IPS-18a (cell line): Measurements from ENCODE around the gene B3GNT4.

ENCODE experiments used
- H3K27ac ChIP-seq: one replicate; pipeline ENCODE4 v1.5.1; 2013; ENCODE audit warnings: low read length
- H3K27me3 ChIP-seq: one replicate; pipeline ENCODE4 v1.6.1; 2013; ENCODE audit warnings: mild to moderate bottlenecking, low read length; ENCODE audit not compliant: control insufficient read depth, insufficient read depth
- H3K36me3 ChIP-seq: one replicate; pipeline ENCODE4 v1.6.1; 2013; ENCODE audit warnings: low read depth, low read length; ENCODE audit not compliant: control insufficient read depth
- H3K4me1 ChIP-seq: one replicate; pipeline ENCODE4 v1.6.1; 2013; ENCODE audit warnings: low read depth, low read length; ENCODE audit not compliant: control insufficient read depth
- H3K4me3 ChIP-seq: one replicate; pipeline ENCODE4 v1.5.1; 2013; ENCODE audit warnings: low read length
- H3K9ac ChIP-seq: one replicate; pipeline ENCODE4 v1.6.1; 2013; ENCODE audit warnings: mild to moderate bottlenecking, low read length, moderate library complexity
- H3K9me3 ChIP-seq: one replicate; pipeline ENCODE4 v1.6.1; 2013; ENCODE audit warnings: low read depth, low read length; ENCODE audit not compliant: control insufficient read depth

The B3GNT4 gene

DNA sequence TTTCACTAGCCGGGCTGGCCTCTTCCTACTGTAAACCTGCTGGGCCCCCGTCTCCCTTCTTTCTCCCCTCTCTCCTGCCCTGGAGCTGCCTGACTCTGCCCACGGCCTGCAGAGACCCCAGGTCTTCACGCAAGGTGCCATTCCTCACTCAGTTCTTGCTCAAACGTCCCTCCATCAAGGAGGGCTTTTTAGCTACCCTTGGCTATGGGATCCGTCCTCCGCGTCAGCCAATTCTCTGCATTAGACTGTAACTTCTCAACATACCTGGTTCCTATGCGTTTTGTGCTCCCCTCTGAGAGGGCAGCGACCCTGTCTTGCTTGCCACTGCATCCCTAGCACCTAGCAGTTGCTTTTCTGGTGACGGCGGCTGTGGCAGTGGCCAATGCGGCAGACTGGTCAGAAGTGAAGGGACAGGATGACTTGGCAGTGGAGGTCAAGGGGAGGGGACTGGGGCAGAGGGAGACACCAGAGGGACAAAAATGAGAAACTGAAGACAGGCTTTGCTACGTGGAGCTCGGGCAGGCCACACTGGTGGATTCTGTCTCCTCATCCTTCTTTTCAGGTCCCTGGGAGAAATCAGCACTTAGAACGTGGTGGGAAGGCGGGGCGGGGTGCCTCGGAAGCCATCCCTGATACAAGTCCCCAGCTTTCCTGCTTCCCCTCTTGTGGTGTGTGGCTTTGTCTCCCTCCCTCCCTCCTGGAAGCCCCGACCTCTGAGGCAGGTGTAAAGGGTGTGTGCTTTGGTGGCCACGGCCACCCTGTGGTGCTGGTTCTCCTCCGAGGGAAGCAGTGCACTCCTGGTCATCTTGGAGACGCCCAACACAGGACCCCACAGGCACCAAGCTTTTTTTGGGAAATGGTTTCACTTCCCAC lies 1.8 kb downstream of the B3GNT4 start:
- Histone ChIP-seq H3K27me3 (peaks cover 53% of the 10 kb centered on the region), H3K4me1 (no peaks in the 10 kb centered on the region), H3K4me3 (no peak overlapping the region), H3K27ac (no peak overlapping the region), H3K9ac (no peak overlapping the region), H3K36me3 (peaks cover 27% of the 10 kb centered on the region), H3K9me3 (no peaks in the 10 kb centered on the region)

DNA sequence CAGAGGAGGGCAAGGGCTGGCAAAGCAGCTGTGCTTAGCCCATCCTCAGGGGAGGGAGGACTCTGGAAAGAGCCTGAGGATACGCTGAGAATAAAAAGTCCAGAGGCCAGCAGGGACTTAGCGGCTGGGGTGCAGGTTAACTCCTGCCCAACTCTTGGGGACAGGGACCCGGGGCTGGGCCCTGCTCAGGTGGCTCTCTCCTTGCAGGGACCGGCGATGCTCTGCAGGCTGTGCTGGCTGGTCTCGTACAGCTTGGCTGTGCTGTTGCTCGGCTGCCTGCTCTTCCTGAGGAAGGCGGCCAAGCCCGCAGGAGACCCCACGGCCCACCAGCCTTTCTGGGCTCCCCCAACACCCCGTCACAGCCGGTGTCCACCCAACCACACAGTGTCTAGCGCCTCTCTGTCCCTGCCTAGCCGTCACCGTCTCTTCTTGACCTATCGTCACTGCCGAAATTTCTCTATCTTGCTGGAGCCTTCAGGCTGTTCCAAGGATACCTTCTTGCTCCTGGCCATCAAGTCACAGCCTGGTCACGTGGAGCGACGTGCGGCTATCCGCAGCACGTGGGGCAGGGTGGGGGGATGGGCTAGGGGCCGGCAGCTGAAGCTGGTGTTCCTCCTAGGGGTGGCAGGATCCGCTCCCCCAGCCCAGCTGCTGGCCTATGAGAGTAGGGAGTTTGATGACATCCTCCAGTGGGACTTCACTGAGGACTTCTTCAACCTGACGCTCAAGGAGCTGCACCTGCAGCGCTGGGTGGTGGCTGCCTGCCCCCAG lies 2.8 kb downstream of the B3GNT4 start:
- Histone ChIP-seq H3K36me3 (peaks cover 33% of the 10 kb centered on the region), H3K4me1 (no peaks in the 10 kb centered on the region), H3K9ac (no peak overlapping the region), H3K9me3 (no peaks in the 10 kb centered on the region), H3K4me3 (no peak overlapping the region), H3K27ac (no peak overlapping the region), H3K27me3 (peaks cover 52% of the 10 kb centered on the region)

DNA sequence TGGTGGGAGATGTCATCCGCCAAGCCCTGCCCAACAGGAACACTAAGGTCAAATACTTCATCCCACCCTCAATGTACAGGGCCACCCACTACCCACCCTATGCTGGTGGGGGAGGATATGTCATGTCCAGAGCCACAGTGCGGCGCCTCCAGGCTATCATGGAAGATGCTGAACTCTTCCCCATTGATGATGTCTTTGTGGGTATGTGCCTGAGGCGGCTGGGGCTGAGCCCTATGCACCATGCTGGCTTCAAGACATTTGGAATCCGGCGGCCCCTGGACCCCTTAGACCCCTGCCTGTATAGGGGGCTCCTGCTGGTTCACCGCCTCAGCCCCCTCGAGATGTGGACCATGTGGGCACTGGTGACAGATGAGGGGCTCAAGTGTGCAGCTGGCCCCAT lies 3.5 kb downstream of the B3GNT4 start:
- no peak overlapping the region for H3K9ac ChIP-seq
- H3K4me3 ChIP-seq, result no peak overlapping the region
- no peaks in the 10 kb centered on the region for H3K4me1 ChIP-seq
- H3K9me3 ChIP-seq, result no peaks in the 10 kb centered on the region
- H3K27me3 ChIP-seq, result peaks cover 45% of the 10 kb centered on the region
- H3K36me3 ChIP-seq, result peaks cover 39% of the 10 kb centered on the region
- H3K27ac ChIP-seq, result no peak overlapping the region

DNA sequence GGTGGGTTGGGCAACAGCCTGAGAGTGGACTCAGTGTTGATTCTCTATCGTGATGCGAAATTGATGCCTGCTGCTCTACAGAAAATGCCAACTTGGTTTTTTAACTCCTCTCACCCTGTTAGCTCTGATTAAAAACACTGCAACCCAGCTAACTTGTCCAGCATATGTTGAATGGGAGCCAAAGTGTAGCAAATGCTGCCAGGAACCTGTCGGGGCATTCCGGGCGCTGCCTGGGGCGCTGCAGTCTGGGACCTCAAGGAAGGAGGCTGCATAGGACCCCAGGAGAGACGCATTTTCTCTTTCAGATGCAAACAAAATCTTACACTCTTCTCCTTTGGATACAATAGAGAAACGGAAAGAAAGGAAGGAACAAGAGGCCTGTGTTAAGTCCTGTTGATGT lies 3.9 kb downstream of the B3GNT4 start:
- H3K27me3 ChIP-seq, result peaks cover 41% of the 10 kb centered on the region
- H3K4me3 ChIP-seq, result no peak overlapping the region
- H3K36me3 ChIP-seq, result peaks cover 43% of the 10 kb centered on the region
- H3K27ac ChIP-seq, result no peak overlapping the region
- no peak overlapping the region for H3K9ac ChIP-seq
- H3K9me3 ChIP-seq, result no peaks in the 10 kb centered on the region
- no peaks in the 10 kb centered on the region for H3K4me1 ChIP-seq

DNA sequence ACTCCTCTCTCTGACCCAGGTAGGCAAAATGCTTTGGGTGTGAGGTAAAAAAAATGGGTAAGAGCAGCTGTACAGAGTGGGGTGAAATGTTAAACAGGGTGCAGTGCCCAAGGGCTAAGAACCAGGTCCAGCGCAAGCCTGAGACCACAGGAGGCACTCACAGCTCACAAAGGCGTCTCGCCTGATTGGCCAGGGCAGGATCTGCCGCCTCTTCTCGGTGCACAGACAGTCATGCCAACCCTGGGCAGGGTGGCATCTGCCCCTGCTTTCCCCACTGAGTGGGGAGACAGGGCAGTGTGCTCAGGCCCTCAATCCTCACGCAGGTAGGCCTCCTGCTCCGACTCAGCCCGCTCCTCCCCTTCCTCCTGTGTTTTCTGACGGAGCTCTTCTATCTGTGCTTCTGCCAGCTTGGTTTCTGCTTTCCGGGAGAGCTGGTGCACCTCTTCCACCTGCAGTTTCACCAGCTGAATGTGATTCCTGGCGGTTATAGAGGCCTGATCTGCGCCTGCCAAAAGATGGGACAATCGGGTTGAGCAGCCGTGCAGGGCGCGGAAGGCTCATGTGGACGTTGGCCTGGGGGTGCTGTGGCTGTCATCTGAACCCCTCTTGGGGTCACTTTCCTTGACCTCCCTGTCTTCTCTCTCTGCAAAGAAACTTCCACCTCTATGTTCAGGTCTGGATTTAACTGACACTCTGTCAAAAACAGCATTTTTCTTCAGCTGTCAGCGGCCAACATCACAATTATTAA lies 4.7 kb downstream of the B3GNT4 start:
- Histone ChIP-seq H3K4me3 (no peak overlapping the region), H3K36me3 (peaks cover 50% of the 10 kb centered on the region), H3K9ac (no peak overlapping the region), H3K27ac (no peak overlapping the region), H3K9me3 (no peaks in the 10 kb centered on the region), H3K27me3 (peaks cover 32% of the 10 kb centered on the region), H3K4me1 (no peaks in the 10 kb centered on the region)

DNA sequence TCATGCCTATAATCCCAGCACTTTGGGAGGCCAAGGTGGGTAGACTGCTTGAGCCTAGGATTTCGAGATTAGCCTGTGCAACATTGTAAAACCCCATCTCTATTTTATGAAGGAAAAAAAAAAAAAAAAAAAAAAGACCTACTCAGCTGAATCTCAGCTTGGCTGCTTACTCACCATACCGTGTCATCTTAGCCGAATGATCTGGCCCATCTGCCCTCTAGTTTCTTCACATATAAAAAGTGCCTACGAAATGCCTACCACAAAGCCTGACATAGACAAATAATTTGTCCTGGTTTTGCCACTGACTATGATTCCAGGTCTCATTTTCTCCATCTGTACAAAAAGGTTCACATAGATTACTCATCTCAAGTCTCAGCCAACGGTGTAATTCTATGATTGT lies 12.3 kb downstream of the B3GNT4 start:
- Histone ChIP-seq H3K9me3 (no peaks in the 10 kb centered on the region), H3K9ac (no peak overlapping the region), H3K4me1 (no peaks in the 10 kb centered on the region), H3K4me3 (no peak overlapping the region), H3K27me3 (no peaks in the 10 kb centered on the region), H3K36me3 (peaks cover 66% of the 10 kb centered on the region), H3K27ac (no peak overlapping the region)

DNA sequence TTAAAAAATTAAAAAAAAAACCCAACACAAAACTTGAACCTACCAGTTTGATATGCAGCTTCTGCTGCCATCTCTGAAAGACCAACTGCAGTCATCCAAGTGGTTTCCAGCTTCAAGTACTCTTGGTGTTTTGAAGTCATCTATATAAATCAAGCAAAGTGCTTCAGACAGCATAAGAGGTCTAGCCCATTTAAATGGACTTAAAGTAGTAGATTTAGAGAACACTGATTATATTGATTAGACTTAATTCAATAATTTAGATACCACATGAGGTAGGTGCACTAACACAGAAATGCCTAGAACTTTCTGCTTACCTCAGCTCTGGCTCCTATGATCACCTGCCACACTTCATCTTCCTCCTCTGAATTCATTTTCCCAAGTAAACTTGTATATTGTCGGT lies 12.9 kb downstream of the B3GNT4 start:
- H3K9ac ChIP-seq, result no peak overlapping the region
- no peaks in the 10 kb centered on the region for H3K4me1 ChIP-seq
- no peak overlapping the region for H3K4me3 ChIP-seq
- no peaks in the 10 kb centered on the region for H3K9me3 ChIP-seq
- no peaks in the 10 kb centered on the region for H3K27me3 ChIP-seq
- peaks cover 68% of the 10 kb centered on the region for H3K36me3 ChIP-seq
- no peak overlapping the region for H3K27ac ChIP-seq

DNA sequence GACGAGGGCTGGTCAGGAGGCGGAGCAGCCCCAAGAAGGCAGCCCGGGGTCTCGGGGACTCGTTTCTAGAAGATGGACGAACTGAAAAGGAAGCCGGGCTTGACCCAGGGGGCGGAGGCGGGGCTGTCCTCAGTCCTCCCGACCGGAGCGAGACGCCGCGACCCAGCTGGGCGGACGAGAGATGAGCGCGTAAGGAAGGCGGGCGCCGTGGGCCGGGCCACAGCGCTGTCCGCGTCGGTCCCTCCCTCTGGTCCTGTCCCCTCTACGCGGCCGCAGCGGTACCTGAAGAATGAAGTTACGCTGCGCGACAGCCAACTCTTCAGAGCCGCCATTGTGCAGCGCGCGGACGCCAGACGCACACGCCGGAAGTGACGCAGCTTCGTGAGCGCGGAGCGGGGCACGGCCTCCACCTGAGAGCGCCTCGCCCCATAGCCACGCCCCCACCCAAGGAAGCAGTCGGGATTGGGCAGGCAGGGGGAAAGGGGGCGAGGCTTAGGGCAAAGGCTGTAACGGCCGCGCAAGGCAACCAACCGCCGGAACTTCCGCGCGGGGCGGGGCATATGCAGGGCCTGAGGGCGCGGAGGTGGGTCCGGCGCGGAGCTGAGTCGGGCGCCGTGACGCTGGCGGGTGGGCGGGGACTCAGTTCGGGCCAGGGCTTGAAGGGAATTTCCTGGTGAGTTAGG lies 22.3 kb downstream of the B3GNT4 start, which contains the start of gene DIABLO:
DIABLO (minus strand) TSS at position 370 of the 683 bp plus-strand sequence; CDS start at position 332, 38 bp downstream.
- peak within 1 kb of the TSS; percentile 86 for H3K27ac ChIP-seq
- peaks cover 12% of the 10 kb centered on the region for H3K4me1 ChIP-seq
- H3K27me3 ChIP-seq, result no peaks in the 10 kb centered on the region
- H3K9me3 ChIP-seq, result no peaks in the 10 kb centered on the region
- H3K36me3 ChIP-seq, result peaks cover 32% of the 10 kb centered on the region
- H3K9ac ChIP-seq, result peak within 1 kb of the TSS; percentile 88
- peak within 1 kb of the TSS; percentile 94 for H3K4me3 ChIP-seq

DNA sequence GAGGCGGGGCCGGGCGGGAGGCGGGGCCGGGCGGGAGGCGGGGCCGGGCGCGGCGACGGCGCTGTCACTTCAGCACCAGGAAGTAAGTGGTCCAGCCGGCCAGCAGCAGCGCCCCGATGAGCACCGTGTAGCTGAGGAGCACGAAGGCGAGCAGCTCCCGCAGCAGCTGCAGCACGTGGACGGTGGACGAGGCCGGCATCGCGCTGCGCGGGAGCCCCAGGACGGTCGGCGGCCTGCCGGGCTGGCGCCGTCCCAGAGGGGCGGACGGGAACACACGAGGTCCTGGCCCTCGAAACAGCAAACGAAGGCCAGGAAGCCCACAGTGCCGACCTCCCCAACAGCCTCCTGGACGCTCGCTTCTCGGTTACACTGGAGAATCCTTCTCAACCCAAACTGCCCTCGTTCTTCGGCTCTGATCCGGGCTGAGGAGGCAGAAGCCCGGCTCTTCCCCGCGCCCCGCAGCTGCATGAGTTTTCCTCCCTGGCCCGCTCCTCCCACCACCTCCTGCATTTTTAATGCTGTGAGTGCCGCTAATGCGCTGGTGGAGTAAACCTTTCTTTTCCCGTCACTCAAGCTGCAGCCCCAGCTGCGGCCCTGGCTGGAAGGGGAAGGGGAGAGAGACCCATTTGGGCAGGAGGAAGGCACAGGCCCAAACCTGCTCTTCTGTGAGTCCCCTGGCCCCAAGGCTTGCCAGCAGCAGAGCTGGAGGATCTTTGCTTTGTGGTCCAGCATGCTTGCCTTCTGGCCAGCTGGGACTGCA lies 23.0 kb downstream of the B3GNT4 start:
- H3K27me3 ChIP-seq, result no peaks in the 10 kb centered on the region
- peak overlapping the region; percentile 6 for H3K4me3 ChIP-seq
- no peaks in the 10 kb centered on the region for H3K9me3 ChIP-seq
- H3K27ac ChIP-seq, result no peak overlapping the region
- H3K9ac ChIP-seq, result no peak overlapping the region
- H3K36me3 ChIP-seq, result peaks cover 30% of the 10 kb centered on the region
- peaks cover 12% of the 10 kb centered on the region for H3K4me1 ChIP-seq

DNA sequence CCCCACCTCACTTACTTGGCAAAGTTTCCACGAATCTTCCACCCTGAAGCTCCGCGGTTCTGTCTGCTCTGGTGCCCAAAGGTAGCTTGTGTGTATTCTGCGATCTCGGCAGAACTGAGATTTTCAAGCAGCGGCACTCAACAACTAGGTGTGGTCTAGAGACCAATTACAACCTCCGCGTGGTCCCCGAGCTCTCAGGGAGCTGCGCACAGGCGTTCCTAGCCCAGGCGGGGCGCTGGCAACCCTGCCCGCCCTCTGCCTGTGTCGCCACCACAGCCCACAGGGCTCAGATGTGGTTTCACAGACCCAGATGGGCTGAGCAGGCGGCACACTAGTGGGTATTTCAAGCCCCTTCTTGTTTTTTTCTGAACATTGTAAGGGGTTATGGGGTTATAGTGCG lies 23.8 kb downstream of the B3GNT4 start:
- peaks cover 26% of the 10 kb centered on the region for H3K36me3 ChIP-seq
- H3K9ac ChIP-seq, result no peak overlapping the region
- H3K27ac ChIP-seq, result no peak overlapping the region
- no peaks in the 10 kb centered on the region for H3K9me3 ChIP-seq
- peaks cover 12% of the 10 kb centered on the region for H3K4me1 ChIP-seq
- no peaks in the 10 kb centered on the region for H3K27me3 ChIP-seq
- H3K4me3 ChIP-seq, result no peak overlapping the region
